H1 (cell line): ENCODE results near the gene ZBTB43. TPM values are rescaled to one million over a fixed set of nuclear protein-coding genes. Genes with fewer than 3 reads are reported as not detected.

Experiments used
- CTCF ChIA-PET: fragments of 300-600 bp; sonication (Branson Sonifier 250); formaldehyde crosslinking; loops from one replicate; lab custom pipeline; 2021; ENCODE audit not compliant: partially characterized antibody; lab: Charles Lee
- POLR2A ChIA-PET: fragments of 300-600 bp; sonication (Branson Sonifier 250); formaldehyde crosslinking; loops from one replicate; lab custom pipeline; 2021; ENCODE audit warnings: inconsistent platforms; ENCODE audit not compliant: partially characterized antibody; lab: Charles Lee
- DNase-seq, 2 experiments: peaks; one replicate each; pipeline versions ENCODE4 v3.0.0 to v3.0.0-alpha.2; 2010 to 2022; ENCODE audit warnings: low spot score in 2 of 2, low read depth in 1 of 2, mixed read lengths in 1 of 2
- FAIRE-seq: peaks from 2 replicates; lab custom pipeline; 2011; peaks lifted over from hg19 to GRCh38; lab: Jason Lieb, UNC
- H2AFZ ChIP-seq: 2 replicates; pipeline ENCODE4 v1.8.1; 2012; ENCODE audit warnings: low read length, inconsistent platforms
- H2AK5ac ChIP-seq: 2 replicates; pipeline ENCODE4 v1.6.1; 2013; ENCODE audit warnings: low read depth, low read length
- H2BK120ac ChIP-seq: replicated peaks from 2 replicates; pipeline ENCODE3; 2013; ENCODE audit warnings: low read depth, low read length, inconsistent platforms
- H2BK12ac ChIP-seq: 2 replicates; pipeline ENCODE4 v1.6.1; 2013; ENCODE audit warnings: low read depth, low read length
- H2BK15ac ChIP-seq: 2 replicates; pipeline ENCODE4 v1.6.1; 2013; ENCODE audit warnings: low read length
- H2BK20ac ChIP-seq: 2 replicates; pipeline ENCODE4 v1.6.1; 2013; ENCODE audit warnings: low read length
- H2BK5ac ChIP-seq: 2 replicates; pipeline ENCODE4 v1.6.1; 2013; ENCODE audit warnings: low read depth, low read length
- H3K14ac ChIP-seq: 2 replicates; pipeline ENCODE4 v1.6.1; 2013; ENCODE audit warnings: inconsistent platforms; ENCODE audit not compliant: insufficient read length
- H3K18ac ChIP-seq: 2 replicates; pipeline ENCODE4 v1.6.1; 2013; ENCODE audit warnings: low read length; ENCODE audit errors: extremely low read depth
- H3K23ac ChIP-seq: 2 replicates; pipeline ENCODE4 v1.6.1; 2013; ENCODE audit warnings: inconsistent platforms; ENCODE audit not compliant: insufficient read length
- H3K23me2 ChIP-seq: 2 replicates; pipeline ENCODE4 v1.6.1; 2013; ENCODE audit warnings: low read depth, low read length
- H3K27ac ChIP-seq: 2 replicates; pipeline ENCODE4 v1.6.1; 2011; ENCODE audit warnings: low read depth, low read length, inconsistent platforms
- H3K27me3 ChIP-seq, 4 experiments: replicated peaks in 1 of 4; 1 replicate in 1 of 4; 2 replicates in 3 of 4; pipeline versions ENCODE4 v1.6.1 to v1.8.1; 2011 to 2013; ENCODE audit warnings: low read length in 3 of 4, mild to moderate bottlenecking in 3 of 4, inconsistent platforms in 2 of 4, mixed read lengths in 2 of 4, moderate library complexity in 1 of 4; ENCODE audit not compliant: control insufficient read depth in 3 of 4, insufficient read depth in 3 of 4; ENCODE audit errors: extremely low read depth in 1 of 4
- H3K36me3 ChIP-seq, 4 experiments: 2 replicates each; pipeline versions ENCODE4 v1.6.1 to v1.8.1; 2011 to 2013; ENCODE audit warnings: mild to moderate bottlenecking in 4 of 4, low read length in 3 of 4, moderate library complexity in 2 of 4, control low read depth in 1 of 4, inconsistent platforms in 1 of 4; ENCODE audit not compliant: insufficient read depth in 4 of 4, control insufficient read depth in 2 of 4
- H3K4ac ChIP-seq: replicated peaks from 2 replicates; pipeline ENCODE3; 2013; ENCODE audit warnings: low read length, low read depth, mixed read lengths, inconsistent platforms; ENCODE audit not compliant: insufficient read length
- H3K4me1 ChIP-seq, 4 experiments: replicated peaks in 1 of 4; 1 replicate in 1 of 4; 2 replicates in 3 of 4; pipeline versions ENCODE4 v1.6.1 to v1.8.1; 2011 to 2013; ENCODE audit warnings: low read length in 3 of 4, inconsistent platforms in 2 of 4, mixed read lengths in 1 of 4; ENCODE audit not compliant: insufficient read depth in 4 of 4, control insufficient read depth in 3 of 4
- H3K4me2 ChIP-seq, 2 experiments: 2 replicates each; pipeline versions ENCODE4 v1.6.1 to v1.8.1; 2011 to 2013; ENCODE audit warnings: low read depth in 2 of 2, low read length in 2 of 2, control low read depth in 1 of 2, inconsistent platforms in 1 of 2, mild to moderate bottlenecking in 1 of 2; ENCODE audit not compliant: insufficient read depth in 1 of 2
- H3K4me3 ChIP-seq, 4 experiments: fragments of 200-600, 300-600 bp in 1 of 4; sonication (generic), shearing (Covaris generic), sonication (Bioruptor Twin) in 1 of 4; 2 replicates each; pipeline versions ENCODE4 v1.5.1 to v1.8.1; 2011 to 2016; ENCODE audit warnings: low read length in 4 of 4, low read depth in 3 of 4, control low read depth in 2 of 4, inconsistent platforms in 2 of 4, mild to moderate bottlenecking in 2 of 4, mixed read lengths in 1 of 4, moderate library complexity in 1 of 4; ENCODE audit not compliant: insufficient read depth in 2 of 4; ENCODE audit errors: extremely low read depth in 1 of 4
- H3K56ac ChIP-seq: replicated peaks from 2 replicates; pipeline ENCODE3; 2013; ENCODE audit warnings: low read depth, mild to moderate bottlenecking, mixed read lengths, low read length, inconsistent platforms; ENCODE audit not compliant: insufficient read length
- H3K79me1 ChIP-seq: 2 replicates; pipeline ENCODE4 v1.6.1; 2013; ENCODE audit warnings: low read depth, low read length, control low read depth
- H3K79me2 ChIP-seq, 2 experiments: 2 replicates each; pipeline versions ENCODE4 v1.6.1 to v1.8.1; 2012 to 2013; ENCODE audit warnings: low read length in 2 of 2, mild to moderate bottlenecking in 2 of 2, inconsistent platforms in 1 of 2; ENCODE audit not compliant: insufficient read depth in 2 of 2, control insufficient read depth in 1 of 2
- H3K9ac ChIP-seq, 4 experiments: replicated peaks in 1 of 4; 1 replicate in 1 of 4; 2 replicates in 3 of 4; pipeline versions ENCODE4 v1.6.1 to v1.8.1; 2011 to 2013; ENCODE audit warnings: low read depth in 3 of 4, low read length in 3 of 4, control low read depth in 2 of 4, mild to moderate bottlenecking in 2 of 4, moderate library complexity in 2 of 4, inconsistent platforms in 1 of 4; ENCODE audit errors: extremely low read depth in 1 of 4
- H3K9me3 ChIP-seq, 2 experiments: 2 replicates each; pipeline versions ENCODE4 v1.6.1 to v1.8.1; 2012 to 2013; ENCODE audit warnings: mild to moderate bottlenecking in 2 of 2, moderate library complexity in 2 of 2, control low read depth in 1 of 2, inconsistent platforms in 1 of 2, low read depth in 1 of 2, low read length in 1 of 2, mixed read lengths in 1 of 2; ENCODE audit not compliant: insufficient read depth in 2 of 2
- H4K20me1 ChIP-seq, 2 experiments: replicated peaks in 1 of 2; 2 replicates each; pipeline versions ENCODE3 to v1.8.1; 2011 to 2013; ENCODE audit warnings: inconsistent platforms in 2 of 2, low read length in 2 of 2, mild to moderate bottlenecking in 1 of 2; ENCODE audit not compliant: insufficient read depth in 2 of 2, control insufficient read depth in 1 of 2
- H4K5ac ChIP-seq: 2 replicates; pipeline ENCODE4 v1.6.1; 2013; ENCODE audit warnings: low read length, low read depth, mixed read lengths, inconsistent platforms; ENCODE audit not compliant: insufficient read length
- H4K8ac ChIP-seq: 2 replicates; pipeline ENCODE4 v1.8.0; 2013; ENCODE audit warnings: mild to moderate bottlenecking, moderate library complexity, low read length, inconsistent platforms; ENCODE audit not compliant: insufficient read depth; ENCODE audit errors: extremely low read depth
- H4K91ac ChIP-seq: replicated peaks from 2 replicates; pipeline ENCODE3; 2013; ENCODE audit warnings: low read length, mixed read lengths, inconsistent platforms; ENCODE audit not compliant: insufficient read length
- GABPA ChIP-seq: IDR thresholded peaks from 2 replicates; pipeline ENCODE4 v1.6.1; 2011; ENCODE audit warnings: mild to moderate bottlenecking, low read length, moderate library complexity, borderline replicate concordance; ENCODE audit not compliant: insufficient read depth
- JUND ChIP-seq: IDR thresholded peaks from 2 replicates; pipeline ENCODE4 v1.6.1; 2011; ENCODE audit warnings: mild to moderate bottlenecking, improper control_type of control experiment, low read length
- WGBS, 2 experiments: shearing (Covaris generic) in 1 of 2; methylation state at CpG; one replicate each; pipeline versions ENCODE4 v1.1.6 to v1.1.7; 2013 to 2015; ENCODE audit warnings: low lambda C conversion rate in 2 of 2, mixed read lengths in 2 of 2, inconsistent platforms in 1 of 2, low coverage in 1 of 2, missing lambda C conversion rate in 1 of 2; ENCODE audit not compliant: insufficient replicate concordance in 2 of 2, insufficient coverage in 1 of 2, insufficient read length in 1 of 2; ENCODE audit errors: extremely low coverage in 1 of 2, missing lambda C conversion rate in 1 of 2; 5-methylcytosine and 5-hydroxymethylcytosine counted together
- polyA plus RNA-seq, 7 experiments: library from polyadenylated mRNA; depleted of rRNA in 3 of 7; stranded (reverse) in 5 of 7; unstranded in 2 of 7; fragments of >200 nt in 5 of 7; fragments of 200-250 nt in 2 of 7; gene quantifications; 1 replicate in 5 of 7; 2 replicates in 1 of 7; 4 replicates in 1 of 7; pipeline versions ENCODE4 v1.2.1 to v1.2.3, GENCODE V29; 2011 to 2013; ENCODE audit warnings: missing spikeins in 2 of 7, mixed read lengths in 2 of 7
- total RNA-seq: library from RNA; stranded (reverse); fragmentation: NEBNext Ultra II Directional; extraction: Animal tissue kit (Norgen Biotek cat#: 25700); gene quantifications from 2 replicates; pipeline ENCODE4 v1.2.1, GENCODE V29; 2021

The ZBTB43 gene
- total and polyA plus RNA-seq, 2 of the 8 experiments (the other 6 are each of a cell fraction or from before 2014, with no cell fraction given), result 4.1 to 16.7 TPM

GRCh38 chr9:126822278-126822677 lies 17.4 kb downstream of the ZBTB43 start:
- peaks cover 0 to 9% (median 4%) of the 10 kb centered on the region in 4 experiments; a peak in 4 of 8 replicates for H3K36me3 ChIP-seq
- no peak overlapping the region for H3K27ac ChIP-seq
- FAIRE-seq, result no peak
- H3K27me3 ChIP-seq, result no peaks in the 10 kb centered on the region
- H2BK20ac ChIP-seq, result no peak overlapping the region
- no peak overlapping the region for H3K4me2 ChIP-seq
- H2AK5ac ChIP-seq, result no peak overlapping the region
- no peak overlapping the region for H2BK15ac ChIP-seq
- no peak overlapping the region for H2BK120ac ChIP-seq
- no peaks in the 10 kb centered on the region for H4K20me1 ChIP-seq
- WGBS, 2 experiments, result 95% methylated on average over 2 of the region's 2 CpGs; no CpG with 5 or more reads in 1 of the 2 experiments
- H3K56ac ChIP-seq, result no peak overlapping the region
- TF ChIP-seq JUND (no peak), GABPA (no peak)
- TF ChIP-seq, all 59 proteins: peak for 0
- no peaks in the 10 kb centered on the region for H3K4me1 ChIP-seq
- H2BK5ac ChIP-seq, result no peak overlapping the region
- H4K8ac ChIP-seq, result no peak overlapping the region
- no peak overlapping the region for H2AFZ ChIP-seq
- peaks cover 0 to 11% of the 10 kb centered on the region in 2 experiments; a peak in 1 of 4 replicates for H3K9me3 ChIP-seq
- H3K9ac ChIP-seq, result no peak overlapping the region
- H3K4me3 ChIP-seq, result no peak overlapping the region
- H4K91ac ChIP-seq, result no peak overlapping the region
- H4K5ac ChIP-seq, result no peak overlapping the region
- ChIA-PET CTCF (interaction anchor here (0.6 to 1.0 kb wide), 2 partner anchors 71 to 1258 kb away, joined by 3 read pairs; no protein-coding TSS in a partner anchor), POLR2A (interaction anchor here (0.6 kb wide), 1 partner anchor 227 kb away, joined by 3 read pairs; no protein-coding TSS in a partner anchor)
- no peak overlapping the region for H3K14ac ChIP-seq
- no peak for DNase-seq
- no peak overlapping the region for H3K18ac ChIP-seq
- no peak overlapping the region for H3K23ac ChIP-seq
- H3K79me2 ChIP-seq, result peaks cover 0 to 24% of the 10 kb centered on the region in 2 experiments; a peak in 3 of 4 replicates
- peaks cover 2% of the 10 kb centered on the region; the same call in 1 of the 2 replicates for H3K79me1 ChIP-seq
- no peaks in the 10 kb centered on the region for H3K23me2 ChIP-seq
- H2BK12ac ChIP-seq, result no peak overlapping the region
- H3K4ac ChIP-seq, result no peak overlapping the region
